ENCODE measurements around the gene MAN1A1. TPM values are rescaled to one million over a fixed set of nuclear protein-coding genes. Genes with fewer than 3 reads are reported as not detected.
"Not testable (repeated sequence)": the region's sequence is repeated elsewhere in the genome, so short reads cannot be mapped to it uniquely, and the experiment has no call there.

Gene MAN1A1
- total RNA-seq, 1 donor from 2014 or later, result 87.1 TPM

- DNase-seq (ENCODE audit: low spot score), result no peak
These were observed 46.2 kb downstream of the MAN1A1 start for GRCh38 chr6:119303164-119303887.

- no peak for DNase-seq (ENCODE audit: low spot score)
These were observed 48.1 kb downstream of the MAN1A1 start for GRCh38 chr6:119301429-119301828.

- DNase-seq (ENCODE audit: low spot score), result no peak
These were observed 49.9 kb downstream of the MAN1A1 start for GRCh38 chr6:119299694-119300093.

- no peak for DNase-seq (ENCODE audit: low spot score)
These were observed 52.5 kb downstream of the MAN1A1 start for GRCh38 chr6:119297049-119297448.

GRCh38 chr6:119296036-119297035 is 53.2 kb downstream of the MAN1A1 start:
- DNase-seq (ENCODE audit: low spot score), result no peak

- DNase-seq (ENCODE audit: low spot score), result no peak
These were observed 54.6 kb downstream of the MAN1A1 start for GRCh38 chr6:119294984-119295383.

- not testable (repeated sequence) for DNase-seq (ENCODE audit: low spot score)
These were observed 58.5 kb downstream of the MAN1A1 start for GRCh38 chr6:119291060-119291459.

GRCh38 chr6:119290306-119290705 is 59.3 kb downstream of the MAN1A1 start:
- no peak for DNase-seq (ENCODE audit: low spot score)

- no peak for DNase-seq (ENCODE audit: low spot score)
These were observed 59.9 kb downstream of the MAN1A1 start for GRCh38 chr6:119289651-119290050.

- no peak for DNase-seq (ENCODE audit: low spot score)
These were observed 63.5 kb downstream of the MAN1A1 start for GRCh38 chr6:119285908-119286625.

- no peak for DNase-seq (ENCODE audit: low spot score)
These were observed 64.6 kb downstream of the MAN1A1 start for GRCh38 chr6:119284861-119285521.

- no peak for DNase-seq (ENCODE audit: low spot score)
These were observed 65.5 kb downstream of the MAN1A1 start for GRCh38 chr6:119283979-119284545.

- DNase-seq (ENCODE audit: low spot score), result no peak
These were observed 66.3 kb downstream of the MAN1A1 start for GRCh38 chr6:119283214-119283613.

GRCh38 chr6:119280668-119281067 is 68.9 kb downstream of the MAN1A1 start:
- no peak for DNase-seq (ENCODE audit: low spot score)

GRCh38 chr6:119280080-119280479 is 69.5 kb downstream of the MAN1A1 start:
- no peak for DNase-seq (ENCODE audit: low spot score)

GRCh38 chr6:119278625-119279024 is 70.9 kb downstream of the MAN1A1 start:
- no peak for DNase-seq (ENCODE audit: low spot score)

- DNase-seq (ENCODE audit: low spot score), result no peak
These were observed 72.5 kb downstream of the MAN1A1 start for GRCh38 chr6:119277052-119277451.

- DNase-seq (ENCODE audit: low spot score), result no peak
These were observed 73.3 kb downstream of the MAN1A1 start for GRCh38 chr6:119276211-119276610.

GRCh38 chr6:119274197-119274595 is 75.4 kb downstream of the MAN1A1 start:
- DNase-seq (ENCODE audit: low spot score), result no peak

- DNase-seq (ENCODE audit: low spot score), result no peak
These were observed 76.0 kb downstream of the MAN1A1 start for GRCh38 chr6:119273272-119274196.
